ENCODE measurements around the gene ADGRV1.

- TF ChIP-seq CTCF (IDR thresholded peaks at IDR 0.05) (no peak), POLR2A (IDR thresholded peaks at IDR 0.05; ENCODE audit: low read length) (no peak), HOXB5 (CRISPR knock-in tag; IDR thresholded peaks at IDR 0.05) (no peak), HMGXB4 (CRISPR knock-in tag; IDR thresholded peaks at IDR 0.05; ENCODE audit: borderline replicate concordance) (no peak), EP300 (IDR thresholded peaks at IDR 0.05) (no peak), CEBPB (IDR thresholded peaks at IDR 0.05) (no peak)
Observed at GRCh38 chr5:90645024-90645610, 86.5 kb downstream of the ADGRV1 start.
